PC-9 (cell line): ENCODE data around the gene CWC27.

ENCODE experiments used
- CTCF ChIP-seq: fragments of 200-600 bp; sonication (generic); conservative IDR thresholded peaks from 2 replicates; pipeline ENCODE4 v1.6.1; 2017; ENCODE audit warnings: mixed run types, antibody characterized with exemption, mild to moderate bottlenecking, moderate library complexity
- EZH2 ChIP-seq: fragments of 200-600 bp; sonication (generic); IDR thresholded peaks from 2 replicates; pipeline ENCODE4 v1.8.0; 2017; ENCODE audit warnings: antibody characterized with exemption, low read depth

GRCh38 chr5:64722588-64722987, 46.1 kb upstream of the CWC27 start:
- TF ChIP-seq CTCF = no peak
- TF ChIP-seq EZH2 = no peak
